Esophagus muscularis mucosa (tissue), 4 donors: Measurements from ENCODE around the gene CMBL. TPM values are rescaled to one million over a fixed set of nuclear protein-coding genes. Genes with fewer than 3 reads are reported as not detected.

ENCODE experiments used
- DNase-seq: peaks from one replicate; pipeline ENCODE4 v3.0.0-alpha.2; 2017; ENCODE audit errors: extremely low spot score
- H3K27ac ChIP-seq, 4 donors: fragments of 200-600 bp; sonication (generic); replicated peaks in 1 of 4; 1 replicate in 3 of 4; 2 replicates in 1 of 4; pipeline ENCODE4 v1.5.1; 2016 to 2019; ENCODE audit warnings: mild to moderate bottlenecking in 1 of 4
- H3K27me3 ChIP-seq, 4 donors: fragments of 200-600 bp; sonication (generic); one replicate each; pipeline versions ENCODE4 v1.5.1 to v1.6.0; 2016 to 2019
- H3K36me3 ChIP-seq, 4 donors: fragments of 200-600 bp; sonication (generic); one replicate each; pipeline ENCODE4 v1.5.1; 2016 to 2019
- H3K4me1 ChIP-seq, 4 donors: fragments of 200-600 bp; sonication (generic); one replicate each; pipeline ENCODE4 v1.5.1; 2016 to 2019
- H3K4me3 ChIP-seq, 4 donors: fragments of 200-600 bp; sonication (generic); 1 replicate in 2 of 4; 2 replicates in 2 of 4; pipeline ENCODE4 v1.5.1; 2016 to 2019; ENCODE audit warnings: mild to moderate bottlenecking in 4 of 4, moderate library complexity in 1 of 4
- H3K9me3 ChIP-seq, 4 donors: fragments of 200-600 bp; sonication (generic); 1 replicate in 3 of 4; 2 replicates in 1 of 4; pipeline ENCODE4 v1.5.1; 2016 to 2019
- CTCF ChIP-seq, 3 experiments: fragments of 200-600 bp in 2 of 3; fragments of 450-650 bp in 1 of 3; sonication (generic) in 2 of 3; IDR thresholded peaks; one replicate each; pipeline ENCODE4 v1.5.1; 2017 to 2019; ENCODE audit warnings: antibody characterized with exemption in 3 of 3, mild to moderate bottlenecking in 2 of 3, moderate library complexity in 1 of 3
- EP300 ChIP-seq: sonication (generic); formaldehyde crosslinking; IDR thresholded peaks from one replicate; pipeline ENCODE4 v1.6.1; 2017; ENCODE audit warnings: antibody characterized with exemption
- POLR2A ChIP-seq: fragments of 450-650 bp; IDR thresholded peaks from one replicate; pipeline ENCODE4 v1.6.1; 2017; ENCODE audit warnings: antibody characterized with exemption, moderate library complexity, mild to moderate bottlenecking, low read depth
- POLR2AphosphoS5 ChIP-seq, 2 donors: sonication (generic); formaldehyde crosslinking; IDR thresholded peaks; one replicate each; pipeline ENCODE4 v1.6.1; 2017; ENCODE audit warnings: antibody characterized with exemption in 2 of 2
- WGBS: methylation state at CpG from one replicate; pipeline ENCODE4 v1.1.5; 2018; 5-methylcytosine and 5-hydroxymethylcytosine counted together
- intact Hi-C: fragments of 100-400 bp; cut with DNase I; formaldehyde crosslinking; loops from one replicate; pipeline ENCODE4 v1.15.1; 2023
- total RNA-seq, 4 donors: library from RNA; depleted of rRNA; stranded (reverse); fragments of >200 nt; gene quantifications; one replicate each; pipeline versions ENCODE4 v1.1.0 to v1.2.1, GENCODE V29; 2016

Gene CMBL
- total RNA-seq, 4 donors from 2014 or later: 3.8 to 7.8 (median 5.1) TPM

GRCh38 chr5:10306114-10306513 is 1.6 kb downstream of the CMBL start:
- TF ChIP-seq POLR2A: no peak
- no peak for TF ChIP-seq POLR2AphosphoS5 (IDR thresholded peaks at IDR 0.05)
- no peak for TF ChIP-seq CTCF (IDR thresholded peaks at IDR 0.05)
- no peak for TF ChIP-seq EP300
- no peaks in the 10 kb centered on the region for H3K27me3 ChIP-seq
- no peaks in the 10 kb centered on the region for H3K9me3 ChIP-seq
- DNase-seq: no peak
- H3K36me3 ChIP-seq: no peaks in the 10 kb centered on the region
- 82% methylated on average over 5 of the region's 5 CpGs for WGBS
- H3K27ac ChIP-seq: no peak overlapping the region
- no peak overlapping the region for H3K4me3 ChIP-seq
- intact Hi-C loops: no loop called here
- peaks cover 11 to 34% (median 25%) of the 10 kb centered on the region in 4 donors for H3K4me1 ChIP-seq

GRCh38 chr5:10304932-10305331 is 2.8 kb downstream of the CMBL start:
- 93% methylated on average over 1 of the region's 5 CpGs for WGBS
- no peak overlapping the region for H3K27ac ChIP-seq
- TF ChIP-seq POLR2AphosphoS5 (IDR thresholded peaks at IDR 0.05) (no peak), EP300 (no peak), POLR2A (no peak), CTCF (IDR thresholded peaks at IDR 0.05) (no peak)
- intact Hi-C loops: no loop called here
- peaks cover 11 to 29% (median 25%) of the 10 kb centered on the region in 4 donors for H3K4me1 ChIP-seq
- no peak for DNase-seq
- H3K36me3 ChIP-seq: no peaks in the 10 kb centered on the region
- no peaks in the 10 kb centered on the region for H3K27me3 ChIP-seq
- no peaks in the 10 kb centered on the region for H3K9me3 ChIP-seq
- no peak overlapping the region for H3K4me3 ChIP-seq

- TF ChIP-seq EP300: no peak
- no peak for TF ChIP-seq POLR2A
- TF ChIP-seq POLR2AphosphoS5 (IDR thresholded peaks at IDR 0.05): no peak
- TF ChIP-seq CTCF (IDR thresholded peaks at IDR 0.05): no peak
- peaks cover 11 to 28% (median 25%) of the 10 kb centered on the region in 4 donors for H3K4me1 ChIP-seq
- no peak for DNase-seq
- H3K4me3 ChIP-seq: no peak overlapping the region
- H3K36me3 ChIP-seq: no peaks in the 10 kb centered on the region
- no peak overlapping the region for H3K27ac ChIP-seq
- 97% methylated on average over 5 of the region's 5 CpGs for WGBS
- no peaks in the 10 kb centered on the region for H3K27me3 ChIP-seq
- H3K9me3 ChIP-seq: no peaks in the 10 kb centered on the region
- intact Hi-C loops: no loop called here
Measured at GRCh38 chr5:10303699-10304170, 4.0 kb downstream of the CMBL start.

GRCh38 chr5:10303201-10303600 is 4.5 kb downstream of the CMBL start:
- Histone ChIP-seq H3K27me3 (no peaks in the 10 kb centered on the region), H3K9me3 (no peaks in the 10 kb centered on the region), H3K4me3 (no peak overlapping the region), H3K36me3 (no peaks in the 10 kb centered on the region), H3K4me1 (peaks cover 11 to 28% (median 25%) of the 10 kb centered on the region in 4 donors), H3K27ac (no peak overlapping the region)
- intact Hi-C loops: no loop called here
- TF ChIP-seq EP300 (no peak), POLR2A (no peak), CTCF (IDR thresholded peaks at IDR 0.05) (no peak), POLR2AphosphoS5 (IDR thresholded peaks at IDR 0.05) (no peak)
- DNase-seq: no peak
- 77% methylated on average over 2 of the region's 2 CpGs for WGBS
